ENCODE measurements around the gene NAALAD2. TPM values are rescaled to one million over a fixed set of nuclear protein-coding genes. Genes with fewer than 3 reads are reported as not detected.

NAALAD2 gene
- total and polyA plus RNA-seq, 2 experiments from 2014 or later = 3.4 to 4.3 TPM

- H3K4me3 Mint-ChIP-seq = no peak overlapping the region
- H3K4me1 Mint-ChIP-seq = peaks cover 4% of the 10 kb centered on the region
- no peaks in the 10 kb centered on the region; the same call in 2 of the 3 replicates for H3K9me3 Mint-ChIP-seq
- no peaks in the 10 kb centered on the region for H3K27me3 ChIP-seq (ENCODE audit: insufficient read depth)
- no peak for DNase-seq (ENCODE audit: low spot score)
- H3K27ac Mint-ChIP-seq = no peak overlapping the region
- no peak overlapping the region for H2AFZ ChIP-seq
- no peak overlapping the region for H3K27ac ChIP-seq (ENCODE audit: low read depth)
- H3K36me3 ChIP-seq (ENCODE audit: insufficient read depth) = no peaks in the 10 kb centered on the region
- H3F3A ChIP-seq (replicated peaks; ENCODE audit: low read depth) = no peaks in the 10 kb centered on the region
- TF ChIP-seq EZH2 (IDR thresholded peaks at IDR 0.05; ENCODE audit: low read depth, unreplicated experiment) (no peak), REST (IDR thresholded peaks at IDR 0.05; ENCODE audit: unreplicated experiment) (no peak), CREB1 (CRISPR knock-in tag; IDR thresholded peaks at IDR 0.05; ENCODE audit: low read depth) (no peak), ZNF114 (CRISPR knock-in tag; IDR thresholded peaks at IDR 0.05) (no peak), ETS1 (IDR thresholded peaks at IDR 0.05) (no peak), ZNF462 (CRISPR knock-in tag; IDR thresholded peaks at IDR 0.05) (no peak)
- 0 out of 2 replicates have a peak, but pooled peaks cover 3% of the 10 kb centered on the region for H3K4me1 ChIP-seq (ENCODE audit: insufficient read depth)
- no peaks in the 10 kb centered on the region for H3K9me2 ChIP-seq (ENCODE audit: insufficient read depth)
- H3K27me3 Mint-ChIP-seq (ENCODE audit: insufficient read depth, low read depth, poor library complexity) = no peaks in the 10 kb centered on the region
- no peak overlapping the region for H3K4me2 ChIP-seq
- H3K79me2 ChIP-seq (replicated peaks; ENCODE audit: insufficient read depth) = no peaks in the 10 kb centered on the region
- no peaks in the 10 kb centered on the region for H4K20me1 ChIP-seq (replicated peaks; ENCODE audit: insufficient read depth)
- H3K4me3 ChIP-seq = no peak overlapping the region
- no peaks in the 10 kb centered on the region for H3K36me3 Mint-ChIP-seq (ENCODE audit: low read depth)
- no peak for ATAC-seq
Observed at GRCh38 chr11:90192869-90193582, 58.6 kb downstream of the NAALAD2 start.
